HG03521 (cell line): ENCODE measurements around the gene KCNIP1.

Source experiments
- ATAC-seq: cut with Tn5 transposase; IDR thresholded peaks from one replicate; pipeline ENCODE4 v1.9.1; 2021; ENCODE audit warnings: mild to moderate bottlenecking, moderate library complexity; ENCODE audit not compliant: unreplicated experiment

KCNIP1 gene

GRCh38 chr5:170503990-170504596 is at the start of gene KCNIP1:
Gene KCNIP1, plus strand, starts transcription at chr5:170504020.
- no peak for ATAC-seq

- no peak for ATAC-seq
Measured at GRCh38 chr5:170463426-170463825, 40.4 kb upstream of the KCNIP1 start.

GRCh38 chr5:170464280-170465127 is 39.3 kb upstream of the KCNIP1 start:
- no peak for ATAC-seq

- no peak for ATAC-seq
Measured at GRCh38 chr5:170466553-170466952, 37.3 kb upstream of the KCNIP1 start.

- no peak for ATAC-seq
Measured at GRCh38 chr5:170466988-170467707, 36.7 kb upstream of the KCNIP1 start.

GRCh38 chr5:170468633-170469285 is 35.1 kb upstream of the KCNIP1 start:
- no peak for ATAC-seq

GRCh38 chr5:170469414-170469813 is 34.4 kb upstream of the KCNIP1 start:
- ATAC-seq, result no peak

GRCh38 chr5:170470275-170470674 is 33.5 kb upstream of the KCNIP1 start:
- no peak for ATAC-seq

- no peak for ATAC-seq
Measured at GRCh38 chr5:170470808-170471404, 32.9 kb upstream of the KCNIP1 start.

- no peak for ATAC-seq
Measured at GRCh38 chr5:170471551-170472178, 32.2 kb upstream of the KCNIP1 start.

GRCh38 chr5:170473642-170474041 is 30.2 kb upstream of the KCNIP1 start:
- no peak for ATAC-seq

GRCh38 chr5:170474489-170475274 is 29.1 kb upstream of the KCNIP1 start:
- no peak for ATAC-seq

- ATAC-seq, result no peak
Measured at GRCh38 chr5:170475294-170476000, 28.4 kb upstream of the KCNIP1 start.

GRCh38 chr5:170476704-170477103 is 27.1 kb upstream of the KCNIP1 start:
- ATAC-seq, result no peak

GRCh38 chr5:170477906-170478305 is 25.9 kb upstream of the KCNIP1 start:
- no peak for ATAC-seq

- no peak for ATAC-seq
Measured at GRCh38 chr5:170478306-170478705, 25.5 kb upstream of the KCNIP1 start.

GRCh38 chr5:170479484-170479883 is 24.3 kb upstream of the KCNIP1 start:
- no peak for ATAC-seq

- ATAC-seq, result no peak
Measured at GRCh38 chr5:170480260-170480659, 23.6 kb upstream of the KCNIP1 start.

- no peak for ATAC-seq
Measured at GRCh38 chr5:170481849-170482248, 22.0 kb upstream of the KCNIP1 start.
